ENCODE results near the gene TAMALIN.

Gene TAMALIN

DNA sequence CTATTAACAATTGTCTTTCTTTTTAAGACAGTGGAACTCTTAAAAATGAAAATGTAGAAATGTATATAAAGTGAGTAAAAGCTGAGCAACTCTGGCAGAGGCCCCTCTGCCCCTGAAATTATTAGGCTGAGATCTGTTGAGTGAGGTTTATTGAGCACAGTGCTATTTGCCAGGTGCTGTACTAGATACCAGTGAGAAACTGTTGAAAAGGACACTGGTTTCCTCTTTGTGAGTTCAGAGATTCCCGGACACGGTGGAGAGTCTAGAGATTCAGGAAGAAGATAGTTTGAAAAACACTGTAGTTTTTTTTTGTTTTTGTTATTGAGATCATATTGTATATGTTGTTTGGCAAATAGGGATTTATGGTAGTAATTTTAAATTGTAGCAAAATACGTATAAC is 44.0 kb upstream of the TAMALIN start:
- TF ChIP-seq, protein P1, sequence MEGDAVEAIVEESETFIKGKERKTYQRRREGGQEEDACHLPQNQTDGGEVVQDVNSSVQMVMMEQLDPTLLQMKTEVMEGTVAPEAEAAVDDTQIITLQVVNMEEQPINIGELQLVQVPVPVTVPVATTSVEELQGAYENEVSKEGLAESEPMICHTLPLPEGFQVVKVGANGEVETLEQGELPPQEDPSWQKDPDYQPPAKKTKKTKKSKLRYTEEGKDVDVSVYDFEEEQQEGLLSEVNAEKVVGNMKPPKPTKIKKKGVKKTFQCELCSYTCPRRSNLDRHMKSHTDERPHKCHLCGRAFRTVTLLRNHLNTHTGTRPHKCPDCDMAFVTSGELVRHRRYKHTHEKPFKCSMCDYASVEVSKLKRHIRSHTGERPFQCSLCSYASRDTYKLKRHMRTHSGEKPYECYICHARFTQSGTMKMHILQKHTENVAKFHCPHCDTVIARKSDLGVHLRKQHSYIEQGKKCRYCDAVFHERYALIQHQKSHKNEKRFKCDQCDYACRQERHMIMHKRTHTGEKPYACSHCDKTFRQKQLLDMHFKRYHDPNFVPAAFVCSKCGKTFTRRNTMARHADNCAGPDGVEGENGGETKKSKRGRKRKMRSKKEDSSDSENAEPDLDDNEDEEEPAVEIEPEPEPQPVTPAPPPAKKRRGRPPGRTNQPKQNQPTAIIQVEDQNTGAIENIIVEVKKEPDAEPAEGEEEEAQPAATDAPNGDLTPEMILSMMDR (IDR thresholded peaks at IDR 0.05; ENCODE audit: insufficient read depth, low read depth, low read length, missing control alignments): no peak
- no peak overlapping the region for H3K4me3 ChIP-seq (ENCODE audit: low read depth, low read length)
- DNase-seq (ENCODE audit: low read depth): no peak

DNA sequence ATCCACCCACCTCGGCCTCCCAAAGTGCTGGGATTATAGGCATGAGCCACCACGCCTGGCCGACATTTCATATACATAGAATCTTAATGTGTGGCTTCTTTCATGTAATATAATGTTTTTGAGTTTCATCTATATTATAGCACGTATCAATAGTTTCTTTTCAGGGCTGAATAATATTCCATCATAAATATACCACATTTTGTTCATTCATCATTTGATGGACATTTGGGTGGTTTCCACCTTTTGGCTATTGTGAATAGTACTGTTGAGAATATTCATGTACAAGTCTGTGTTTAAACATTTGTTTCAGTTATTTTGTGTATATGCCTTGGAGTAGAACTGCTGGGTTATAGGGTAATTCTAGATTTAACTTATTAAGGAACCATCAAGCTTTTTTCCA is 43.3 kb upstream of the TAMALIN start:
- H3K4me3 ChIP-seq (ENCODE audit: low read depth, low read length): no peak overlapping the region
- TF ChIP-seq, protein P1 (IDR thresholded peaks at IDR 0.05; ENCODE audit: insufficient read depth, low read depth, low read length, missing control alignments): no peak
- no peak for DNase-seq (ENCODE audit: low read depth)

DNA sequence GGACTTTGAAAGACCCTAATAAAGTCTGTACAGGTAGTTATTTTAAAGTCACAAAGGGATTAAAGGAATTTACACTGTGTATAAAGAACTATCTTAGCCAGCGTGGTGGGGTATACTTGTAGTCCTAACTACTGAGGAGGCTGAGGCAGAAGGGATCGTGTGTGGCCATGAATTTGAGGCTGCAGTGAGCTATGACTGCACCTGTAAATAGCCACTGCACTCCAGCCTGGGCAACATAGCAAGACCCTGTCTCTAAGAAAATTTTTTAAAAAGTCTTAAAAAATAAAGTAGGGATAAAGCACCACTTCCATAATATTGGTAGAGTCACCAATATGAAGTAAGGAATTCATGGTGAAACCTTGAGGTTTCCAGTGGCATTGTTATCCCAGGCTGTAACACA is 37.1 kb upstream of the TAMALIN start:
- no peak for DNase-seq (ENCODE audit: low read depth)
- TF ChIP-seq, protein P1 (IDR thresholded peaks at IDR 0.05; ENCODE audit: insufficient read depth, low read depth, low read length, missing control alignments): no peak
- H3K4me3 ChIP-seq (ENCODE audit: low read depth, low read length): no peak overlapping the region

DNA sequence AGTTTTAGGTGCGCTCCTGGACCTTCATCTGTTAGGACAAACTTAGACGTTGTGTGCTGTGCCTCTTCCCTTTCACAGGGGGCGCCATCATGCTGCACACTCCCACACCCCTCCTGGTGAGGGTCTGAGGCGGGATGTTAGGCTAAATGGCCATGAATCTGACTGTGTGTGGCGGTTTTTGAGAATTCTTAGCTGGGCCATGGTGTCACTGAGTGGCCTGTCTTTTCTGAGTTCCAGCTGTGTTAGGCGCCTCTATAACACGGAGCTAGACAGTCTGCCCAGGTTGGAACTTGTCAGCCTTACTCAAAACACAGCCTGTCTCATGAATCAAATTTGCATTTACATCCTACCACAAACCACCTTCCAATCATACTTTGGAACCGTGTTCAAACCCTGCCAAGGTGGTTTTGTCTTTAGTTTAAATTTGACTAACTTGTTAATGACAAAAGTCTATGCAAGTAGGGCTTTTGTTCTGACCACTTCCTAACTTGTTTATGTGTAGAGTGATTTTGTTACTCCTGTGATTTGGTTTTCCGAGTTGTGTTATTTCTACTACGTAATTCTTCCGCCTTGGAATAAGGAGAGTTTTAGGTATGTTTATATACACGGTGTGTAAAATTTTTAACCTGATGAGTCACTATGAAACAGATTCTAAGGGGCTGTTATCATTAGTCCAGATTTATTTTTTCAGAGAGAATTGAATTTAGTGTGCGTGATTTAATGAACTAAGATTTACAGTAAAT is 35.7 kb upstream of the TAMALIN start:
- TF ChIP-seq, protein P1 (IDR thresholded peaks at IDR 0.05; ENCODE audit: insufficient read depth, low read depth, low read length, missing control alignments): peak; percentile 51
- peak; percentile 89 for DNase-seq (ENCODE audit: low read depth)
- H3K4me3 ChIP-seq (ENCODE audit: low read depth, low read length): no peak overlapping the region

DNA sequence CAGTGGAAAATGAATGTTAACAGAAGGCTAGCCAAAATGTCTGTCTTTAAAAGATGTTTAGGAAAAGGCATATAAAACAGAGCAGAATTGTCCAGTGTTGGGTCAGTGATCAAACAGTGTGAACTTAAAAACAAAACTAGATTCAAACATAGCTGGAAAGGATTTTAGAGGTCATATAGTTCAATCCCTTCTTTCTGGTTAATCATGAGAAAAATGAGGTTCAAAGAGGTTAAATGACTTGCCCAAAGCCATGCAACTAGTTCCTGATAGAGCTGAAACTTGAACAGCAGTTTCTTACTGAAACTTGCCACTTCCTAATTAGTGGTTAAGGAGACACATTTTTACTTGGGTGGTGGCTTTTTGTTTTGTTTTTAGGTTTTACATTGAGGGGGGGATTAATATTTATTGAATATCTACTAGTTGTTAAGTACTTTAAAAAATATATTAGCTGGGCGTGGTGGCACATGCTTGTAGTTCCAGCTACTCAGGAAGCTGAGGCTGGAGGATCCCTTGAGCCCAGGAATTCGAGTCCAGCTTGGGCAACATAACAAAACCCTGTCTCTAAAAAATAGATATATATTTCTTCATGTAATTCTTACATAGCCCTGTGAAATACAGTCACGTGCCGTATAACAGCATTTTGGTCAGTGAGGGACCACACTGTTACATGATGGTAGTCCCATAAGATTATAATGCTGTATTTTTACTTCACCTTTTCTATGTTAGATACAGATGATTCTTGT is 34.9 kb upstream of the TAMALIN start:
- DNase-seq (ENCODE audit: low read depth): peak; percentile 59
- TF ChIP-seq, protein P1 (IDR thresholded peaks at IDR 0.05; ENCODE audit: insufficient read depth, low read depth, low read length, missing control alignments): no peak
- no peak overlapping the region for H3K4me3 ChIP-seq (ENCODE audit: low read depth, low read length)

DNA sequence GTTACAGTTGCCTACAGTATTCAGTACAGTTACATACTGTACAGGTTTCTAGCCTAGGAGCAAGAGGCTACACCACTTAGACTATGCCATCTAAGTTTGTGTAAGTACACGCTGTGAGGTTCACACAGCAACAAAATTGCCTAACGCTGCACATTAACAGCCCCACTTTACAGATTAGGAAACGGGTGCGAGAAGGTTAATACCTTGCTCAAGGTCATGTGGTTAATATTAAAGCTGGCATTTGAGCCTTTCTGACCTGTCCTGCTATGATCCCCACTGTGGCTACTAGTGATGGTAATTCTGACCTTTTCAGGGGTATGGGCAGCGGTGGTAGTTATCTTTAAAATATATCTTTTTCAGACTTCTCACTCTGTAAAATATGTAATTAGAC is 34.3 kb upstream of the TAMALIN start:
- no peak overlapping the region for H3K4me3 ChIP-seq (ENCODE audit: low read depth, low read length)
- TF ChIP-seq, protein P1 (IDR thresholded peaks at IDR 0.05; ENCODE audit: insufficient read depth, low read depth, low read length, missing control alignments): no peak
- DNase-seq (ENCODE audit: low read depth): no peak

Measured in GM12865 (cell line).